ENCODE data around the gene TRMT2B. TPM values are rescaled to one million over a fixed set of nuclear protein-coding genes. Genes with fewer than 3 reads are reported as not detected.
A peak's percentile ranks its signal among the peaks of the same experiment; 100 is the strongest.

The TRMT2B gene, protein sequence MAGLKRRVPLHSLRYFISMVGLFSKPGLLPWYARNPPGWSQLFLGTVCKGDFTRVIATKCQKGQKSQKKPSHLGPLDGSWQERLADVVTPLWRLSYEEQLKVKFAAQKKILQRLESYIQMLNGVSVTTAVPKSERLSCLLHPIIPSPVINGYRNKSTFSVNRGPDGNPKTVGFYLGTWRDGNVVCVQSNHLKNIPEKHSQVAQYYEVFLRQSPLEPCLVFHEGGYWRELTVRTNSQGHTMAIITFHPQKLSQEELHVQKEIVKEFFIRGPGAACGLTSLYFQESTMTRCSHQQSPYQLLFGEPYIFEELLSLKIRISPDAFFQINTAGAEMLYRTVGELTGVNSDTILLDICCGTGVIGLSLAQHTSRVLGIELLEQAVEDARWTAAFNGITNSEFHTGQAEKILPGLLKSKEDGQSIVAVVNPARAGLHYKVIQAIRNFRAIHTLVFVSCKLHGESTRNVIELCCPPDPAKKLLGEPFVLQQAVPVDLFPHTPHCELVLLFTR
- total RNA-seq = 18.1 to 20.7 TPM (median 18.2 TPM) in 3 replicates

DNA sequence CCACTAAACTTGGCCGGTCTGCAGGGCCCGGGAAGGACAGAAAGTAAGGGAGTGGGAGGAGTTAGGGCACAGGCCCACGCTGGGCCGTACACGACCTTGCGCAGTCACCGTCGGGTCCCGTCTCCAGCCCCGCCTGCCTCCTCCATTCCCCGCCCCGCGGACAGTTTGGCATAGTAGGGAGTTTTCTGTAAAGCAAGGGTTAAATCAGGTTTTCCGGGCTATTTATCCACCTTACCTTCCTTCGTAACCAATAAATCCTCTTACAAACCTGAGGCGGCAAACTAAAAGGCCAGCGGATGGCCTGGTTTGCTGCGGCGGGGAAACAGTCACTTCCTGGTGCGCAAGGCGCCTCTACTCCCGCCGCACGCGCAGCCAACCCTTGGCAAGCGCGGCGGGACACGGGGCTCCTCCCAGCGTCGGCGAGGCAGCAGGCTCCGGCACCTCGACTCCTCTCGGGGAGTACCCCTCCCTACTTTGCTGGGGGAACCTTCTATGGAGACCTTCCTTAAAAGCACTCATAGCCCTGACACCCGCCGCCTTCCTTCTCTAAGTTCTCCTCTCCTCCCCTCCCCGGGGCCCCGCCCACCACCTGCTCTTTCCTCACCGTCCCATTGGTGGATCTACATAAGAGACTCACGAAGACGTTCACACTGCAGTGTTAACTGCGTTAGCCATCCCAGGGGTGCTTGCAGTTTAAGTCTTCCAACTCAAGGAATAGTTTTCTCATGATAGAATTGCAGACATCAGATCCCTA is at the start of gene TRMT2B:
Gene TRMT2B, minus strand, starts transcription at position 563 of the 754 bp plus-strand sequence. CDS start 9,822 bp downstream, outside the sequence.
- Mint-ChIP-seq H3K9me3 (peaks cover 12% of the 10 kb centered on the region), H3K4me1 (peaks cover 2% of the 10 kb centered on the region), H3K27me3 (ENCODE audit: low read depth) (no peaks in the 10 kb centered on the region), H3K4me3 (peak within 1 kb of the TSS; percentile 82), H3K36me3 (peaks cover 5% of the 10 kb centered on the region), H3K27ac (peak within 1 kb of the TSS; percentile 93)
- DNase-seq (ENCODE audit: low spot score in 2 of 2, unreplicated experiment in 2 of 2) = peak; percentile 38 to 67
- TF ChIP-seq, protein P1, sequence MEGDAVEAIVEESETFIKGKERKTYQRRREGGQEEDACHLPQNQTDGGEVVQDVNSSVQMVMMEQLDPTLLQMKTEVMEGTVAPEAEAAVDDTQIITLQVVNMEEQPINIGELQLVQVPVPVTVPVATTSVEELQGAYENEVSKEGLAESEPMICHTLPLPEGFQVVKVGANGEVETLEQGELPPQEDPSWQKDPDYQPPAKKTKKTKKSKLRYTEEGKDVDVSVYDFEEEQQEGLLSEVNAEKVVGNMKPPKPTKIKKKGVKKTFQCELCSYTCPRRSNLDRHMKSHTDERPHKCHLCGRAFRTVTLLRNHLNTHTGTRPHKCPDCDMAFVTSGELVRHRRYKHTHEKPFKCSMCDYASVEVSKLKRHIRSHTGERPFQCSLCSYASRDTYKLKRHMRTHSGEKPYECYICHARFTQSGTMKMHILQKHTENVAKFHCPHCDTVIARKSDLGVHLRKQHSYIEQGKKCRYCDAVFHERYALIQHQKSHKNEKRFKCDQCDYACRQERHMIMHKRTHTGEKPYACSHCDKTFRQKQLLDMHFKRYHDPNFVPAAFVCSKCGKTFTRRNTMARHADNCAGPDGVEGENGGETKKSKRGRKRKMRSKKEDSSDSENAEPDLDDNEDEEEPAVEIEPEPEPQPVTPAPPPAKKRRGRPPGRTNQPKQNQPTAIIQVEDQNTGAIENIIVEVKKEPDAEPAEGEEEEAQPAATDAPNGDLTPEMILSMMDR (IDR thresholded peaks at IDR 0.05; ENCODE audit: unreplicated experiment) = no peak

DNA sequence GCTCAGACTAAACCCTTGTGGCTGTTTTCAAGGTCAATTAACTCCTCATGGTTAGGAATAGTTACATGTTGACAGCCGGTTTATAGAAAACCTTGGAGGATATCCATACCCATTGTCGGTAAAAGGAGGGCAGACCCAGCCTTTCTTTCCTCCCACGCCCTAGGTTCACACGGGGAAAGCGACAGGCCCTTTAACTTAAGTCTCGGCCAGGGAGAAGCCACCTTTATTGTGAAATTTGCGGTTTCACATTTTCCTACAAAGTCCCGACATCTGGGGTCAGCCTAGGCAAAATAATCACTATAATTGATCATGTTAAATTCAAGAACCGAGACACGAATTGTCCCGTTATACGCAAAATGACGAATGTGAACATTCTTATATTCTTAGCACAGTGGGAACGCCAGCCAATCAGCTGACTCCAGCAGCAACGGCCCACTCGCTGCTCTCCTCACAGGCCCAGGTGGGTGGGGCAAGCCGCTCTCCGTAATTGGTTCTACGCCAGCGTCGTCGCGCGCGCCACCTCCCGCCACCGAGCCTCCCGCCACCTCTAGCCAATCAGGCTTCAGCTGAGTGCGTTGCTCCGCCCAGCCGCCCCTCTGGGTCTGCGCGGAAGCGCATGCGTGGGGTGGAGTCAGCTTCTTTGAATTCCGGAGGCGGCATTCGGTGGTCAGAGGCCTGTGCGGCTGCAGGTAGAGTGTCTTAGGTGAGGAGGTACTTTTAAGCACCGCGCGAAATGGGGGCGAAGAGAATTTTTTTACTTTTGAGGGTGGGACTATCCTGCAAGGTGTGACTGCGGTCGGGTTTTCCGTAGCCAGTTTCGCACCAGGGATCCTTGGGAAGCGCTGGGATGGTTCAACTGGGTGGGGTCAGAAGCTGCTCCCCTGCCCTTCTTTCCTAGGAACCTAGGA is 45.9 kb upstream of the TRMT2B start, which contains the start of gene CENPI:
Gene CENPI, plus strand, starts transcription at position 659 of the 908 bp plus-strand sequence. CDS start 2,867 bp downstream, outside the sequence.
- peak within 1 kb of the TSS; percentile 93 for H3K27ac Mint-ChIP-seq
- H3K4me1 Mint-ChIP-seq = peaks cover 11% of the 10 kb centered on the region
- no peaks in the 10 kb centered on the region for H3K27me3 Mint-ChIP-seq (ENCODE audit: low read depth)
- peak within 1 kb of the TSS; percentile 90 for H3K4me3 Mint-ChIP-seq
- H3K36me3 Mint-ChIP-seq = peaks cover 6% of the 10 kb centered on the region
- H3K9me3 Mint-ChIP-seq = peaks cover 14% of the 10 kb centered on the region
- peak; percentile 82 to 94 for DNase-seq (ENCODE audit: low spot score in 2 of 2, unreplicated experiment in 2 of 2)
- TF ChIP-seq, protein P1 (IDR thresholded peaks at IDR 0.05; ENCODE audit: unreplicated experiment) = no peak

DNA sequence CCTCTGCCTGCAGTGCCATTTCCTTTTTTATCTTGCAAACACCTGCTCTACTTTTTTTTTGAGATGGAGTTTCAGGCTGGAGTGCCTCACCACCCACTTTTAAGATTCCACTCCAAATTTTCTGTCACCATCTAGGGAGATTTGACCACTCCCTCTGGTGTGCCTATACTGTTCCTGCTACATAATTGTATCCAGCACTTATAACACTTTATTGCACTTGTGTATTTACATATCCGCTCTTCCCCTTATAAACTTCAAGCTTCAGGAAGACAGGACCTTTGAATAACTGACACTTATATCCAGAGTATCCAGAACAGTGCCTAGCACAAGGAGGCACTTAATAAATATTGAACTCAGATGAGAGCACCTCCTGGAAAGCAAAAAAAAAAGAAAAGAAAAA is 39.9 kb upstream of the TRMT2B start:
- Mint-ChIP-seq H3K27me3 (ENCODE audit: low read depth) (no peaks in the 10 kb centered on the region), H3K4me3 (no peak overlapping the region), H3K9me3 (peaks cover 13% of the 10 kb centered on the region), H3K27ac (no peak overlapping the region), H3K4me1 (no peaks in the 10 kb centered on the region), H3K36me3 (peaks cover 2% of the 10 kb centered on the region)
- TF ChIP-seq, protein P1 (IDR thresholded peaks at IDR 0.05; ENCODE audit: unreplicated experiment) = no peak
- DNase-seq (ENCODE audit: low spot score in 2 of 2, unreplicated experiment in 2 of 2) = no peak

DNA sequence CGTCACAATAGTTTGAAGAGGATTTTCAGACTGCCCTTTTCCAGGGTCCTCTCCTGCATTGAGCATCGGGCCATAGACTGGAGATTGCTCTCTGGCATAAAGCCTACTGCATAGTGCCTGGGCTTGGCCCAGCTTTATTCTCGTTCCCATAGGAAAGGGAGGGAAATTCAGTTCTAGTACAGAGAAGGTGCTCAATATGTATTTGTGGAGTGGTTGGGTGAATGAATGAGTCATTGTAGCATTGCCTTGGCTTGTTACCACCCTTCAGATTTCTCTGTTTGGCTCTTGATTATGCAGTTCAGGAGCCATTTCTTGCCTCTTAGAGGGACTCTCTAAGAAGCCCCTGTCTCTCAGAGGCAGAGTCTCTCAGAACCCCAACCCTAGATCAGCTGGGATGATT is 29.3 kb upstream of the TRMT2B start:
- DNase-seq (ENCODE audit: low spot score in 2 of 2, unreplicated experiment in 2 of 2) = no peak
- no peak overlapping the region for H3K4me3 Mint-ChIP-seq
- peaks cover 10% of the 10 kb centered on the region for H3K9me3 Mint-ChIP-seq
- no peaks in the 10 kb centered on the region for H3K36me3 Mint-ChIP-seq
- TF ChIP-seq, protein P1 (IDR thresholded peaks at IDR 0.05; ENCODE audit: unreplicated experiment) = no peak
- H3K27me3 Mint-ChIP-seq (ENCODE audit: low read depth) = no peaks in the 10 kb centered on the region
- H3K4me1 Mint-ChIP-seq = peaks cover 12% of the 10 kb centered on the region
- no peak overlapping the region for H3K27ac Mint-ChIP-seq
